ENCODE measurements around the gene HOXC6. TPM values are rescaled to one million over a fixed set of nuclear protein-coding genes. Genes with fewer than 3 reads are reported as not detected.

HOXC6 gene
- total RNA-seq, 3 donors from 2014 or later: 3.3 to 4.1 (median 4.0) TPM

DNA sequence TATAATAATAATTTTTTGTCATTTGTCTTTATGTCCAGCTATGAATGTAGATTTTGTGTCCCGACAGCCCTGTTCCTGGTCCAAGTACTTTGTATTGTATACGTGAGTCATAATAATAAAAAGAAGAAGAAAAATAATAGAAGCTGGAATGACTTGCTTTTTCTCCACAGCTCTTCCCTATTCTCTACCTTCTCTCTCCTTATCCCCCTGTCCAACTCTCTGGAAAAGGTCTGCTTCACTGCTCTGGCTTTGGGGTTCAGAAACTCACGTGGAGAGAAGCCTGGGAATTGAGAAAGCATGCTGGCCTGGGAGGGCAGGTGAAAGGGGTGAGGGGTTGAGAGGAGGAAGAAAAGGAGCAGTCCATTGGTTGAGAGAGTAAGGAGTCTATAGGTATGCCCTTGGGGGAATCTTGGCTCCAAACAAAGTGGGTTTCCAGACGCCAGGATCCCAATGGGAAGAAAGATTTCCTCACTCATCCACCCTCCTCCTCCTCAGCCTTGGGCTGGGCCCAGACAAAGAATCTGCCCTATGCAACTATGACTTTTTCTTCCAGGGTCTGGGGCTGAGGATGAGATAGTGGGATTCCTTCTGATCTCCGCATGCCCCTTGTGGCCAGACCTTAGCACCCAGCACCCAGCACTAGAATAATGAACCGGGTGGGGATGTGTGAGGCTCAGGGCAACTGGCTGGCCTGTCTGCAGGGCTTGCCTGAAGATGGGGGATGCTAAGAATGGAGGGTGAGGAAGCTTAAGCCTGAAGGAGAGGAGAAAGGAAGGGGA is 15.4 kb upstream of the HOXC6 start:
- TF ChIP-seq POLR2AphosphoS5 (IDR thresholded peaks at IDR 0.05) (no peak), CTCF (IDR thresholded peaks at IDR 0.05) (no peak), POLR2A (IDR thresholded peaks at IDR 0.05) (no peak)
- H3K9me3 ChIP-seq: no peaks in the 10 kb centered on the region
- H3K4me3 ChIP-seq: no peak overlapping the region
- peak overlapping the region; percentile 70 to 73 for H3K27ac ChIP-seq
- H3K36me3 ChIP-seq: no peaks in the 10 kb centered on the region
- peaks cover 0 to 7% of the 10 kb centered on the region in 2 donors for H3K4me1 ChIP-seq
- intact Hi-C loops (cut with DNase I; ENCODE audit: low total_unique reads): no loop called here
- no peaks in the 10 kb centered on the region for H3K27me3 ChIP-seq
- DNase-seq (ENCODE audit: low spot score in 2 of 2): no peak

- peak overlapping the region; percentile 73 to 89 for H3K27ac ChIP-seq
- no peaks in the 10 kb centered on the region for H3K27me3 ChIP-seq
- DNase-seq (ENCODE audit: low spot score in 2 of 2): no peak
- intact Hi-C loops (cut with DNase I; ENCODE audit: low total_unique reads): no loop called here
- peak overlapping the region; percentile 33 to 62 (median 33) for H3K4me3 ChIP-seq
- H3K36me3 ChIP-seq: no peaks in the 10 kb centered on the region
- no peaks in the 10 kb centered on the region for H3K9me3 ChIP-seq
- TF ChIP-seq POLR2AphosphoS5 (IDR thresholded peaks at IDR 0.05) (no peak), CTCF (IDR thresholded peaks at IDR 0.05) (no peak), POLR2A (IDR thresholded peaks at IDR 0.05) (no peak)
- H3K4me1 ChIP-seq: peaks cover 0 to 2% of the 10 kb centered on the region in 2 donors
These were observed 13.7 kb upstream of the HOXC6 start for GRCh38 chr12:54014377-54015017.

DNA sequence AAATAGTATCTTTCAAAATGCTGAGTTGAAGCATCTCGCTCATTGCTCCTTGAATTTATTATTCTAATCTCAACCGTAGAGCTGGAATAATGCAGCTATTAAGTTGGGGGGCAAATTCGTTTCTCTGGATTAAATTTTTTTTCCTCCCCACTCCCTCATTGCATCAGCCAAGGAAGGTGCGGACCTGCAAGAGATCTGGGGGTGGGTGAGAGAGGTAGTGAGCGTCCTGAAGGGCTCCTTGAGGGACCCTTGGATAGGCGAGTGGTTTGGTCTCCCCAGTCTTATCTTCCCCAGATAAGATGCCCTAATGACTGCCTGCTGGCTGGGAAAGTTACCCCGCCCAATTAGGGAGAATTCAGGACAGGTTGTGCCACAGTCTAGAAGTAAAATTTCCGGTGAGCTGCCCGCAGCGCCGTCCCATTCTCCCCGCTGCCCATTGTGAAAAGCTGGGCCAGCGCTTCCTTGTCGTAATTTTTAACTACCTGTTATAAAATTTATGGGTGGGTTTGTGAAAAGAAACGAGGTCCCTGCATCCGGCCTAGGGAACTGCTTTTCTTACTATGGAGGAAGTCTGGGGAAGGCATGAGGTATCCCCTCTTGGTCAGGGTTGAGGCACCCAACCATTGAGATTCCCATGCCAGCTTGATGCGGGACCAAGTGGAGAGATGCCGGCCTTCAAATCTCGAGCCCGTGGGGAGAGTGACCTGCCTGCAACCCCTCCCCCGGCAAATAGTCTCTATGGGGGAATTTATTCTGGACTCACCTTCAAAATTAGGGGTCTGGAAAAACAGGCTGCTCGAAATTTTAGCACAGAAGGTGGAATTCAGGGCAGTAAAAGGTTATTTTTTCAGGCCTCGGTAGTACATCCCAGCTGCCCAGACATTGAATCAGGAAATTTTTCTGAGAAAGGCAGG is 13.0 kb upstream of the HOXC6 start:
- no peak for DNase-seq (ENCODE audit: low spot score in 2 of 2)
- intact Hi-C loops (cut with DNase I; ENCODE audit: low total_unique reads): no loop called here
- Histone ChIP-seq H3K9me3 (no peaks in the 10 kb centered on the region), H3K4me1 (peaks cover 0 to 3% of the 10 kb centered on the region in 2 donors), H3K27ac (peak overlapping the region in 1 of 2 donors; percentile 99), H3K4me3 (peak overlapping the region; percentile 33 to 62 (median 33)), H3K27me3 (no peaks in the 10 kb centered on the region), H3K36me3 (no peaks in the 10 kb centered on the region)
- TF ChIP-seq POLR2A (IDR thresholded peaks at IDR 0.05): no peak
- TF ChIP-seq CTCF (IDR thresholded peaks at IDR 0.05): no peak

DNA sequence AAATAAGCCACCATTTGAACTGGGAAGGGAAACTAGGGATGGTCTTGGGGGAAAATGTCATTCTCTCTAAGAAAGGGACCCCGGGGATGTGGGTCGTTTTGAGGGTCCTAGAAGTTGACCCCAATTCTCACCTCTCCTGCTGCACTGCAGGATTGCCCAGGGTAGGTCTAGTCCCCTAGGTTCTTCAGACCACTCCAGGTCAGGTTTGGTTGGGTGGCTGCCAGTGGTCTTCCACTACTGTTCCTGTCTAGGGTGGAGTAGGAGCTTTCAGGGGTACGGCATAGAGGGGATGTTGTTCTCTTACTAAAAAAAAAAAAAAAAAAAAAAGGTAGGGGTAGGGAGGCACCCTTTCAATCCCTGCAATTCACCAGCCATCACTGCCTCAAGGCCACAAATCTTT is 12.2 kb upstream of the HOXC6 start:
- Histone ChIP-seq H3K4me3 (peak overlapping the region; percentile 65 to 80 (median 71)), H3K36me3 (no peaks in the 10 kb centered on the region), H3K27ac (peak overlapping the region; percentile 99), H3K4me1 (peaks cover 0 to 9% of the 10 kb centered on the region in 2 donors), H3K9me3 (no peaks in the 10 kb centered on the region), H3K27me3 (no peaks in the 10 kb centered on the region)
- DNase-seq (ENCODE audit: low spot score in 2 of 2): no peak
- intact Hi-C loops (cut with DNase I; ENCODE audit: low total_unique reads): no loop called here
- TF ChIP-seq CTCF (IDR thresholded peaks at IDR 0.05) (no peak), POLR2AphosphoS5 (IDR thresholded peaks at IDR 0.05) (no peak), POLR2A (IDR thresholded peaks at IDR 0.05) (no peak)
